Measurements from ENCODE around the gene HS3ST6. TPM values are rescaled to one million over a fixed set of nuclear protein-coding genes. Genes with fewer than 3 reads are reported as not detected.
A peak's percentile ranks its signal among the peaks of the same experiment; 100 is the strongest.
"Not testable (repeated sequence)": the region's sequence is repeated elsewhere in the genome, so short reads cannot be mapped to it uniquely, and the experiment has no call there.

The HS3ST6 gene
- total RNA-seq, 1 donor from 2014 or later: not detected

GRCh38 chr16:1877804-1878203 lies 40.4 kb downstream of the HS3ST6 start:
- no peak for DNase-seq (ENCODE audit: low read depth)

- DNase-seq (ENCODE audit: low read depth): no peak
Measured at GRCh38 chr16:1877089-1877488, 41.1 kb downstream of the HS3ST6 start.

GRCh38 chr16:1876468-1876867 lies 41.7 kb downstream of the HS3ST6 start:
- DNase-seq (ENCODE audit: low read depth): no peak

GRCh38 chr16:1876066-1876465 lies 42.1 kb downstream of the HS3ST6 start:
- DNase-seq (ENCODE audit: low read depth): not testable (repeated sequence)

- DNase-seq (ENCODE audit: low read depth): no peak
Measured at GRCh38 chr16:1874854-1875253, 43.4 kb downstream of the HS3ST6 start.

GRCh38 chr16:1871974-1872635 lies 46.1 kb downstream of the HS3ST6 start, which contains the start of gene MEIOB:
TSS of gene MEIOB (minus strand) at chr16:1872164. CDS start at chr16:1868175, 3,989 bp downstream.
- no peak for DNase-seq (ENCODE audit: low read depth)

GRCh38 chr16:1870365-1871082 lies 47.7 kb downstream of the HS3ST6 start:
- DNase-seq (ENCODE audit: low read depth): peak; percentile 93

GRCh38 chr16:1865902-1866690 lies 52.1 kb downstream of the HS3ST6 start:
- no peak for DNase-seq (ENCODE audit: low read depth)

GRCh38 chr16:1863681-1864460 lies 54.3 kb downstream of the HS3ST6 start:
- DNase-seq (ENCODE audit: low read depth): peak; percentile 54

GRCh38 chr16:1862394-1862793 lies 55.8 kb downstream of the HS3ST6 start:
- no peak for DNase-seq (ENCODE audit: low read depth)

GRCh38 chr16:1861730-1862129 lies 56.5 kb downstream of the HS3ST6 start:
- no peak for DNase-seq (ENCODE audit: low read depth)

Other genes with a start within 250 kb of the HS3ST6 start
- 149 and 284 TPM in 2 replicates for gene JPT2, start 240.1 kb downstream of the HS3ST6 start, total RNA-seq
- gene MAPK8IP3, start 212.2 kb downstream of the HS3ST6 start, total RNA-seq: 22.9 and 40.0 TPM in 2 replicates
- gene NME3, start 146.9 kb downstream of the HS3ST6 start, total RNA-seq: 38.9 and 84.0 TPM in 2 replicates
- 12.2 and 13.1 TPM in 2 replicates for gene EME2, start 145.6 kb downstream of the HS3ST6 start, total RNA-seq
- gene MRPS34, start 145.3 kb downstream of the HS3ST6 start, total RNA-seq: 41.6 and 68.4 TPM in 2 replicates
- 53.2 and 60.8 TPM in 2 replicates for gene SPSB3, start 135.8 kb downstream of the HS3ST6 start, total RNA-seq
- 58.2 and 85.3 TPM in 2 replicates for gene NUBP2, start 135.5 kb downstream of the HS3ST6 start, total RNA-seq
- gene IGFALS, start 124.7 kb downstream of the HS3ST6 start, total RNA-seq: 0.05 TPM in 1 of 2 replicates, not detected in the other
- 63.9 and 102 TPM in 2 replicates for gene HAGH, start 91.6 kb downstream of the HS3ST6 start, total RNA-seq
- gene FAHD1, start 91.2 kb downstream of the HS3ST6 start, total RNA-seq: 84.9 and 109 TPM in 2 replicates
- gene MEIOB, start 46.3 kb downstream of the HS3ST6 start, total RNA-seq: 0.15 and 2.6 TPM in 2 replicates
- 9.6 and 10.8 TPM in 2 replicates for gene MSRB1, start 24.8 kb upstream of the HS3ST6 start, total RNA-seq
- not detected in 2 replicates for gene RPL3L, start 36.3 kb upstream of the HS3ST6 start, total RNA-seq
- 119 and 138 TPM in 2 replicates for gene NDUFB10, start 41.1 kb upstream of the HS3ST6 start, total RNA-seq
- 865 and 1,076 TPM in 2 replicates for gene RPS2, start 46.4 kb upstream of the HS3ST6 start, total RNA-seq
- gene RNF151, start 48.4 kb upstream of the HS3ST6 start, total RNA-seq: not detected in 2 replicates
- 46.2 and 46.3 TPM in 2 replicates for gene TBL3, start 53.6 kb upstream of the HS3ST6 start, total RNA-seq
- 0.87 TPM in 1 of 2 replicates, not detected in the other for gene NOXO1, start 63.1 kb upstream of the HS3ST6 start, total RNA-seq
- 8.7 and 10.1 TPM in 2 replicates for gene GFER, start 65.8 kb upstream of the HS3ST6 start, total RNA-seq
- 2.0 and 8.0 TPM in 2 replicates for gene SYNGR3, start 71.6 kb upstream of the HS3ST6 start, total RNA-seq
- 10.1 and 22.4 TPM in 2 replicates for gene ZNF598, start 91.4 kb upstream of the HS3ST6 start, total RNA-seq
- gene NPW, start 101.4 kb upstream of the HS3ST6 start, total RNA-seq: 0.10 TPM in 1 of 2 replicates, not detected in the other
- gene NHERF2, start 108.5 kb upstream of the HS3ST6 start, total RNA-seq: 3.5 and 6.3 TPM in 2 replicates
- gene NTHL1, start 129.4 kb upstream of the HS3ST6 start, total RNA-seq: 11.4 and 24.5 TPM in 2 replicates
- gene TSC2, start 129.6 kb upstream of the HS3ST6 start, total RNA-seq: 24.5 and 63.6 TPM in 2 replicates
- 17.4 and 98.0 TPM in 2 replicates for gene PKD1, start 217.5 kb upstream of the HS3ST6 start, total RNA-seq
- 0.69 and 0.70 TPM in 2 replicates for gene RAB26, start 230.2 kb upstream of the HS3ST6 start, total RNA-seq
- 41.8 and 66.1 TPM in 2 replicates for gene TRAF7, start 237.4 kb upstream of the HS3ST6 start, total RNA-seq